SK-N-SH (cell line): ENCODE results near the gene KRT80. TPM values are rescaled to one million over a fixed set of nuclear protein-coding genes. Genes with fewer than 3 reads are reported as not detected.

Source experiments
- CTCF ChIA-PET: fragments of 300-600, 350-600 bp; formaldehyde crosslinking; extraction: SDS; loops from one replicate; lab custom pipeline; 2021; lab: Yijun Ruan, JAX
- POLR2A ChIA-PET: fragments of 350-600 bp; sonication (Branson Sonifier 250); formaldehyde crosslinking; extraction: SDS; loops from one replicate; lab custom pipeline; 2020; ENCODE audit warnings: antibody characterized with exemption, inconsistent platforms; lab: Yijun Ruan, JAX
- DNase-seq: peaks from one replicate; pipeline ENCODE4 v3.0.0; 2012
- H2AFZ ChIP-seq: fragments of 200-600 bp; sonication (generic); 2 replicates; pipeline ENCODE4 v1.8.1; 2016; ENCODE audit warnings: antibody characterized with exemption, mild to moderate bottlenecking, low read depth
- H3F3A ChIP-seq: fragments of 200-600 bp; sonication (generic); replicated peaks from 2 replicates; pipeline ENCODE3; 2016; ENCODE audit warnings: antibody characterized with exemption, mild to moderate bottlenecking; ENCODE audit not compliant: insufficient read depth
- H3K27ac ChIP-seq, 2 experiments: fragments of 200-500 bp in 1 of 2; fragments of 200-600 bp in 1 of 2; sonication (Bioruptor generic) in 1 of 2; sonication (generic), shearing (Covaris generic) in 1 of 2; 2 replicates each; pipeline versions ENCODE4 v1.5.1 to v1.6.1; 2014 to 2016; ENCODE audit warnings: low read depth in 2 of 2, inconsistent platforms in 1 of 2, low read length in 1 of 2, mild to moderate bottlenecking in 1 of 2, mixed read lengths in 1 of 2
- H3K27me3 ChIP-seq: fragments of 200-600 bp; sonication (generic), shearing (Covaris generic); 2 replicates; pipeline ENCODE4 v1.6.1; 2016; ENCODE audit warnings: mixed run types; ENCODE audit not compliant: insufficient read depth
- H3K36me3 ChIP-seq, 2 experiments: fragments of 200-500 bp in 1 of 2; fragments of 200-600 bp in 1 of 2; sonication (Bioruptor generic) in 1 of 2; sonication (generic) in 1 of 2; replicated peaks in 1 of 2; 2 replicates each; pipeline versions ENCODE3 to v1.5.1; 2014 to 2016; ENCODE audit warnings: low read length in 1 of 2, mild to moderate bottlenecking in 1 of 2; ENCODE audit not compliant: insufficient read depth in 2 of 2, control insufficient read depth in 1 of 2
- H3K4me1 ChIP-seq, 2 experiments: fragments of 200-500 bp in 1 of 2; fragments of 200-600 bp in 1 of 2; sonication (Bioruptor generic) in 1 of 2; sonication (generic), shearing (Covaris generic) in 1 of 2; 2 replicates each; pipeline versions ENCODE4 v1.5.1 to v1.6.1; 2014 to 2016; ENCODE audit warnings: low read depth in 1 of 2, low read length in 1 of 2, mixed run types in 1 of 2; ENCODE audit not compliant: insufficient read depth in 2 of 2, control insufficient read depth in 1 of 2
- H3K4me2 ChIP-seq: fragments of 200-600 bp; sonication (generic), shearing (Covaris generic); 2 replicates; pipeline ENCODE4 v1.6.1; 2017; ENCODE audit warnings: mixed run types
- H3K4me3 ChIP-seq, 2 experiments: fragments of 200-500 bp in 1 of 2; fragments of 200-600 bp in 1 of 2; sonication (Bioruptor generic) in 1 of 2; sonication (generic), shearing (Covaris generic) in 1 of 2; 2 replicates each; pipeline versions ENCODE4 v1.5.1 to v1.8.1; 2014 to 2016; ENCODE audit warnings: low read depth in 2 of 2, inconsistent platforms in 1 of 2, low read length in 1 of 2, mild to moderate bottlenecking in 1 of 2, mixed read lengths in 1 of 2, moderate library complexity in 1 of 2
- H3K79me2 ChIP-seq: fragments of 200-600 bp; sonication (generic); 2 replicates; pipeline ENCODE4 v1.8.1; 2017; ENCODE audit warnings: mild to moderate bottlenecking; ENCODE audit not compliant: insufficient read depth
- H3K9ac ChIP-seq: fragments of 200-600 bp; sonication (generic); 2 replicates; pipeline ENCODE4 v1.6.1; 2017; ENCODE audit warnings: mixed run types
- H3K9me2 ChIP-seq: fragments of 200-600 bp; sonication (generic); 2 replicates; pipeline ENCODE4 v1.6.1; 2017; ENCODE audit warnings: mixed run types
- H3K9me3 ChIP-seq: fragments of 200-600 bp; sonication (generic); 2 replicates; pipeline ENCODE4 v1.6.1; 2017; ENCODE audit warnings: mixed run types, mild to moderate bottlenecking, moderate library complexity
- H4K20me1 ChIP-seq: fragments of 200-600 bp; sonication (generic); 2 replicates; pipeline ENCODE4 v1.6.1; 2017; ENCODE audit warnings: mild to moderate bottlenecking, mixed run types; ENCODE audit not compliant: insufficient read depth
- ELF1 ChIP-seq: IDR thresholded peaks from 2 replicates; pipeline ENCODE4 v1.4.0; 2012
- EZH2phosphoT487 ChIP-seq: fragments of 200-600 bp; sonication (generic); IDR thresholded peaks from 2 replicates; pipeline ENCODE4 v1.6.1; 2017; ENCODE audit warnings: low read depth, mixed run types, mild to moderate bottlenecking, antibody characterized with exemption, moderate library complexity, borderline replicate concordance
- FOSL2 ChIP-seq: IDR thresholded peaks from 2 replicates; pipeline ENCODE4 v1.4.0; 2012; ENCODE audit warnings: low read depth, mild to moderate bottlenecking, moderate library complexity, borderline replicate concordance
- FOXJ3 ChIP-seq: sonication (generic); formaldehyde crosslinking; IDR thresholded peaks from 2 replicates; pipeline ENCODE4 v1.5.1; 2020; ENCODE audit warnings: mild to moderate bottlenecking, missing genetic modification reagents
- FOXM1 ChIP-seq: IDR thresholded peaks from 2 replicates; pipeline ENCODE4 v1.4.0; 2012; ENCODE audit warnings: low read depth, mild to moderate bottlenecking
- GATA2 ChIP-seq: sonication (generic); formaldehyde crosslinking; IDR thresholded peaks from 2 replicates; pipeline ENCODE4 v1.5.0; 2020; ENCODE audit warnings: mild to moderate bottlenecking, missing genetic modification reagents
- JUND ChIP-seq: IDR thresholded peaks from 2 replicates; pipeline ENCODE4 v1.4.0; 2012
- MXI1 ChIP-seq: IDR thresholded peaks from 2 replicates; pipeline ENCODE4 v1.6.1; 2012; ENCODE audit warnings: mild to moderate bottlenecking, low read depth, low read length, improper control_type of control experiment
- NFIC ChIP-seq: IDR thresholded peaks from 2 replicates; pipeline ENCODE4 v1.4.0; 2012; ENCODE audit warnings: borderline replicate concordance
- NRF1 ChIP-seq: IDR thresholded peaks from 2 replicates; pipeline ENCODE4 v1.6.1; 2012; ENCODE audit warnings: low read depth, mild to moderate bottlenecking, low read length
- POLR2AphosphoS5 ChIP-seq: IDR thresholded peaks from 2 replicates; pipeline ENCODE4 v1.6.1; 2012; ENCODE audit warnings: low read depth, low read length
- RAD21 ChIP-seq: IDR thresholded peaks from 2 replicates; pipeline ENCODE4 v1.6.1; 2012; ENCODE audit warnings: mild to moderate bottlenecking, low read length
- RCOR1 ChIP-seq: fragments of 150-350 bp; IDR thresholded peaks from 2 replicates; pipeline ENCODE4 v1.6.1; 2017; ENCODE audit warnings: antibody characterized with exemption, low read length
- RFX5 ChIP-seq: IDR thresholded peaks from 2 replicates; pipeline ENCODE4 v1.6.1; 2012; ENCODE audit warnings: mild to moderate bottlenecking, improper control_type of control experiment, low read length
- RXRA ChIP-seq: IDR thresholded peaks from 2 replicates; pipeline ENCODE4 v1.4.0; 2012; ENCODE audit warnings: low read depth, mild to moderate bottlenecking, borderline replicate concordance
- SIN3A ChIP-seq: IDR thresholded peaks from 2 replicates; pipeline ENCODE4 v1.6.1; 2012; ENCODE audit warnings: low read depth, mild to moderate bottlenecking, low read length, moderate library complexity, borderline replicate concordance
- SMC3 ChIP-seq: IDR thresholded peaks from 2 replicates; pipeline ENCODE4 v1.6.1; 2012; ENCODE audit warnings: low read depth, low read length, improper control_type of control experiment
- WGBS: methylation state at CpG from one replicate; pipeline ENCODE4 v1.1.6; 2017; ENCODE audit warnings: low lambda C conversion rate; 5-methylcytosine and 5-hydroxymethylcytosine counted together
- polyA plus RNA-seq, 3 experiments: library from polyadenylated mRNA; depleted of rRNA; stranded (reverse); fragments of >200 nt; gene quantifications; 2 replicates each; pipeline ENCODE4 v1.2.3, GENCODE V29; 2012
- TF ChIP-seq, protein P1 (sequence below): IDR thresholded peaks from 2 replicates; pipeline ENCODE4 v1.6.1; 2012; ENCODE audit warnings: mild to moderate bottlenecking, low read depth, low read length, moderate library complexity
- TF ChIP-seq, protein P2 (sequence below): fragments of 150-350 bp; IDR thresholded peaks from 2 replicates; pipeline ENCODE4 v1.6.1; 2016; ENCODE audit warnings: mild to moderate bottlenecking, low read depth, low read length
- TF ChIP-seq, protein P3 (sequence below): IDR thresholded peaks from 2 replicates; pipeline ENCODE4 v1.4.0; 2012; ENCODE audit warnings: low read depth, borderline replicate concordance
- TF ChIP-seq, protein P4 (sequence below): IDR thresholded peaks from 2 replicates; pipeline ENCODE4; 2012
- TF ChIP-seq, protein P5 (sequence below): IDR thresholded peaks from 2 replicates; pipeline ENCODE4 v1.4.0; 2012; ENCODE audit warnings: low read depth, borderline replicate concordance

KRT80 gene
- 14.9 and 17.4 TPM in 2 replicates for polyA plus RNA-seq (2012; rRNA removed)
- 8.1 and 10.8 TPM in 2 replicates for polyA plus RNA-seq (2012; cell fraction: cytosol; rRNA removed)
- polyA plus RNA-seq (2012; cell fraction: nucleus; rRNA removed), result 21.6 and 31.9 TPM in 2 replicates

DNA sequence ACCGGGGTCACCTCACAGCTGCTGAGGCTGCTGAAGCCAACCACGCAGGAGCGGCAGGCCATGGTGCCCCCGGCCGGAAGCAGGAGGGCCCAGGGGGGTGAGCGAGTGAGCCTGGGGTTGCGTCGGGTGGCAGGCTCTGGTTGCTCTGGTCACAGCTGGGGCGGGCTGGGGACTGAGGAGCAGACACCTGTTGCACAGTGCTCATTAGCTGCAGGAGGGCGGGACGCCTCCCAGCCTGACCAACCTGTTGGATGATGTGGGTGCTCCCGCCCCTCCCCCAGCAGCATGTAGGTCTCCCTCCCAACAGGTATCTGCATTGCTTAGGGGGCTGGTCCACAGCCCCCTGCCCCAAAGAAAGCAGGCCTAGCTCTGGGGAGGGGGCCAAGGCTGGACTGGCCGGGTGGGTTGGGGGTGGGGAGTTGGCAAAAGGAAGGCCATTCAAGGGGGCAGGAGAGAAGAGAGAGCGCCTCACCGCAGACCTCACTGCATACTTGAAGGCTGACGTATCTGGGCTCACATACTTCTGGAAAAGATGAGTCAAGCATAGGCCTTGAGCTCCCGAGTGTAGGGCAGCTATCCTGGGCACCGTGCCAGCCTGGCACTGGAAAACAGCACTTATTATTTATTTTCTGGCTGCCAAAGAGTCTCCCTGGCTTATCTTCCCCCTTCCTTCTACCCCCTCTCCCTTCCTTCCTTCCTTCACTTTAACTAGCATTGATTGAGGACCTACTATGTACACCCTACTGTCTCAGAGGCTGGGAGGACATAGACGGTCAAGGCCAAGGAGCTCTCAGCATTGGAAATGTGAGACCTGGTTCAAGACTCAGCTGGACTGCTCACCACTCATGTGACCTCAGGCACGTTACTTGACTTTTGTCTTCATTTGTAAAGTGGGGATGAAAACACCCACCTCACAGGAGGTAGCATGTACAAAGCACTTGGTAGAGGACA lies at the start of gene KRT80:
TSS of gene KRT80 (minus strand) at position 174 of the 951 bp plus-strand sequence. CDS start at position 62, 112 bp downstream.
- H3K4me3 ChIP-seq, result peak within 1 kb of the TSS in 1 of 2 experiments; percentile 6; a peak in 1 of 4 replicates
- POLR2A ChIA-PET, result interaction anchor here (0.8 to 2.3 kb wide), 2 partner anchors 8 to 19 kb away, joined by 3 to 16 read pairs; no protein-coding TSS in a partner anchor
- H2AFZ ChIP-seq, result no peak within 1 kb of the TSS
- TF ChIP-seq, protein P1, sequence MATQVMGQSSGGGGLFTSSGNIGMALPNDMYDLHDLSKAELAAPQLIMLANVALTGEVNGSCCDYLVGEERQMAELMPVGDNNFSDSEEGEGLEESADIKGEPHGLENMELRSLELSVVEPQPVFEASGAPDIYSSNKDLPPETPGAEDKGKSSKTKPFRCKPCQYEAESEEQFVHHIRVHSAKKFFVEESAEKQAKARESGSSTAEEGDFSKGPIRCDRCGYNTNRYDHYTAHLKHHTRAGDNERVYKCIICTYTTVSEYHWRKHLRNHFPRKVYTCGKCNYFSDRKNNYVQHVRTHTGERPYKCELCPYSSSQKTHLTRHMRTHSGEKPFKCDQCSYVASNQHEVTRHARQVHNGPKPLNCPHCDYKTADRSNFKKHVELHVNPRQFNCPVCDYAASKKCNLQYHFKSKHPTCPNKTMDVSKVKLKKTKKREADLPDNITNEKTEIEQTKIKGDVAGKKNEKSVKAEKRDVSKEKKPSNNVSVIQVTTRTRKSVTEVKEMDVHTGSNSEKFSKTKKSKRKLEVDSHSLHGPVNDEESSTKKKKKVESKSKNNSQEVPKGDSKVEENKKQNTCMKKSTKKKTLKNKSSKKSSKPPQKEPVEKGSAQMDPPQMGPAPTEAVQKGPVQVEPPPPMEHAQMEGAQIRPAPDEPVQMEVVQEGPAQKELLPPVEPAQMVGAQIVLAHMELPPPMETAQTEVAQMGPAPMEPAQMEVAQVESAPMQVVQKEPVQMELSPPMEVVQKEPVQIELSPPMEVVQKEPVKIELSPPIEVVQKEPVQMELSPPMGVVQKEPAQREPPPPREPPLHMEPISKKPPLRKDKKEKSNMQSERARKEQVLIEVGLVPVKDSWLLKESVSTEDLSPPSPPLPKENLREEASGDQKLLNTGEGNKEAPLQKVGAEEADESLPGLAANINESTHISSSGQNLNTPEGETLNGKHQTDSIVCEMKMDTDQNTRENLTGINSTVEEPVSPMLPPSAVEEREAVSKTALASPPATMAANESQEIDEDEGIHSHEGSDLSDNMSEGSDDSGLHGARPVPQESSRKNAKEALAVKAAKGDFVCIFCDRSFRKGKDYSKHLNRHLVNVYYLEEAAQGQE, result peak; percentile 43; the same call in 1 of the 2 replicates
- peak; percentile 96 for TF ChIP-seq FOSL2
- TF ChIP-seq, protein P2, sequence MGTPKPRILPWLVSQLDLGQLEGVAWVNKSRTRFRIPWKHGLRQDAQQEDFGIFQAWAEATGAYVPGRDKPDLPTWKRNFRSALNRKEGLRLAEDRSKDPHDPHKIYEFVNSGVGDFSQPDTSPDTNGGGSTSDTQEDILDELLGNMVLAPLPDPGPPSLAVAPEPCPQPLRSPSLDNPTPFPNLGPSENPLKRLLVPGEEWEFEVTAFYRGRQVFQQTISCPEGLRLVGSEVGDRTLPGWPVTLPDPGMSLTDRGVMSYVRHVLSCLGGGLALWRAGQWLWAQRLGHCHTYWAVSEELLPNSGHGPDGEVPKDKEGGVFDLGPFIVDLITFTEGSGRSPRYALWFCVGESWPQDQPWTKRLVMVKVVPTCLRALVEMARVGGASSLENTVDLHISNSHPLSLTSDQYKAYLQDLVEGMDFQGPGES, result no peak
- TF ChIP-seq EZH2phosphoT487, result no peak
- TF ChIP-seq ELF1, result no peak
- peak; percentile 73; the same call in 1 of the 2 replicates for TF ChIP-seq POLR2AphosphoS5
- peak; percentile 82; the same call in 1 of the 2 replicates for TF ChIP-seq RXRA
- TF ChIP-seq, protein P3, sequence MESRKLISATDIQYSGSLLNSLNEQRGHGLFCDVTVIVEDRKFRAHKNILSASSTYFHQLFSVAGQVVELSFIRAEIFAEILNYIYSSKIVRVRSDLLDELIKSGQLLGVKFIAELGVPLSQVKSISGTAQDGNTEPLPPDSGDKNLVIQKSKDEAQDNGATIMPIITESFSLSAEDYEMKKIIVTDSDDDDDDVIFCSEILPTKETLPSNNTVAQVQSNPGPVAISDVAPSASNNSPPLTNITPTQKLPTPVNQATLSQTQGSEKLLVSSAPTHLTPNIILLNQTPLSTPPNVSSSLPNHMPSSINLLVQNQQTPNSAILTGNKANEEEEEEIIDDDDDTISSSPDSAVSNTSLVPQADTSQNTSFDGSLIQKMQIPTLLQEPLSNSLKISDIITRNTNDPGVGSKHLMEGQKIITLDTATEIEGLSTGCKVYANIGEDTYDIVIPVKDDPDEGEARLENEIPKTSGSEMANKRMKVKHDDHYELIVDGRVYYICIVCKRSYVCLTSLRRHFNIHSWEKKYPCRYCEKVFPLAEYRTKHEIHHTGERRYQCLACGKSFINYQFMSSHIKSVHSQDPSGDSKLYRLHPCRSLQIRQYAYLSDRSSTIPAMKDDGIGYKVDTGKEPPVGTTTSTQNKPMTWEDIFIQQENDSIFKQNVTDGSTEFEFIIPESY, result no peak
- TF ChIP-seq FOXJ3 (CRISPR knock-in tag), result no peak
- no peak for TF ChIP-seq MXI1
- no peak for TF ChIP-seq RAD21
- TF ChIP-seq NFIC, result peak; percentile 100
- TF ChIP-seq JUND, result peak; percentile 98
- TF ChIP-seq FOXM1, result peak; percentile 78; the same call in 1 of the 2 replicates
- no peak for TF ChIP-seq RFX5
- TF ChIP-seq, protein P4, sequence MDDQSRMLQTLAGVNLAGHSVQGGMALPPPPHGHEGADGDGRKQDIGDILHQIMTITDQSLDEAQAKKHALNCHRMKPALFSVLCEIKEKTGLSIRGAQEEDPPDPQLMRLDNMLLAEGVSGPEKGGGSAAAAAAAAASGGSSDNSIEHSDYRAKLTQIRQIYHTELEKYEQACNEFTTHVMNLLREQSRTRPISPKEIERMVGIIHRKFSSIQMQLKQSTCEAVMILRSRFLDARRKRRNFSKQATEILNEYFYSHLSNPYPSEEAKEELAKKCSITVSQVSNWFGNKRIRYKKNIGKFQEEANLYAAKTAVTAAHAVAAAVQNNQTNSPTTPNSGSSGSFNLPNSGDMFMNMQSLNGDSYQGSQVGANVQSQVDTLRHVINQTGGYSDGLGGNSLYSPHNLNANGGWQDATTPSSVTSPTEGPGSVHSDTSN, result peak; percentile 77
- no peak for TF ChIP-seq SMC3
- TF ChIP-seq SIN3A, result no peak
- no peak for TF ChIP-seq NRF1
- TF ChIP-seq, protein P5, sequence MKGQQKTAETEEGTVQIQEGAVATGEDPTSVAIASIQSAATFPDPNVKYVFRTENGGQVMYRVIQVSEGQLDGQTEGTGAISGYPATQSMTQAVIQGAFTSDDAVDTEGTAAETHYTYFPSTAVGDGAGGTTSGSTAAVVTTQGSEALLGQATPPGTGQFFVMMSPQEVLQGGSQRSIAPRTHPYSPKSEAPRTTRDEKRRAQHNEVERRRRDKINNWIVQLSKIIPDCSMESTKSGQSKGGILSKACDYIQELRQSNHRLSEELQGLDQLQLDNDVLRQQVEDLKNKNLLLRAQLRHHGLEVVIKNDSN, result no peak
- TF ChIP-seq RCOR1, result 0 out of 2 replicates have a peak, but pooled peaks have one; percentile 8
- TF ChIP-seq GATA2 (CRISPR knock-in tag), result no peak

More for the DNA sequence above, at the start of gene KRT80:
- Histone ChIP-seq H3K9ac (peak within 1 kb of the TSS; percentile 48), H3K4me1 (peaks cover 55 to 68% of the 10 kb centered on the region in 2 experiments), H3F3A (peaks cover 4% of the 10 kb centered on the region), H3K9me3 (no peaks in the 10 kb centered on the region), H3K9me2 (no peaks in the 10 kb centered on the region), H3K27ac (peak within 1 kb of the TSS; percentile 87 to 88), H4K20me1 (no peaks in the 10 kb centered on the region), H3K4me2 (peak within 1 kb of the TSS; percentile 63), H3K36me3 (no peaks in the 10 kb centered on the region), H3K27me3 (no peaks in the 10 kb centered on the region), H3K79me2 (no peaks in the 10 kb centered on the region; the same call in 1 of the 2 replicates)
- WGBS, result 11% methylated on average over 9 of the region's 20 CpGs
- peak; percentile 85 for DNase-seq
- CTCF ChIA-PET, result interaction anchor here (1.1 to 2.1 kb wide), 6 partner anchors 15 to 135 kb away, joined by 3 to 13 read pairs (median 4); no protein-coding TSS in a partner anchor
